Neural cell (in vitro differentiated cells): Measurements from ENCODE around the gene COL4A2.

Experiments
- POLR2AphosphoS5 ChIP-seq: IDR thresholded peaks from 2 replicates; pipeline ENCODE4 v1.6.1; 2012
- TF ChIP-seq, protein P1 (sequence below): fragments of 450-650 bp; IDR thresholded peaks from 2 replicates; pipeline ENCODE4 v1.5.1; 2014; ENCODE audit warnings: antibody characterized with exemption, mild to moderate bottlenecking, moderate library complexity; ENCODE audit not compliant: poor library complexity, severe bottlenecking

DNA sequence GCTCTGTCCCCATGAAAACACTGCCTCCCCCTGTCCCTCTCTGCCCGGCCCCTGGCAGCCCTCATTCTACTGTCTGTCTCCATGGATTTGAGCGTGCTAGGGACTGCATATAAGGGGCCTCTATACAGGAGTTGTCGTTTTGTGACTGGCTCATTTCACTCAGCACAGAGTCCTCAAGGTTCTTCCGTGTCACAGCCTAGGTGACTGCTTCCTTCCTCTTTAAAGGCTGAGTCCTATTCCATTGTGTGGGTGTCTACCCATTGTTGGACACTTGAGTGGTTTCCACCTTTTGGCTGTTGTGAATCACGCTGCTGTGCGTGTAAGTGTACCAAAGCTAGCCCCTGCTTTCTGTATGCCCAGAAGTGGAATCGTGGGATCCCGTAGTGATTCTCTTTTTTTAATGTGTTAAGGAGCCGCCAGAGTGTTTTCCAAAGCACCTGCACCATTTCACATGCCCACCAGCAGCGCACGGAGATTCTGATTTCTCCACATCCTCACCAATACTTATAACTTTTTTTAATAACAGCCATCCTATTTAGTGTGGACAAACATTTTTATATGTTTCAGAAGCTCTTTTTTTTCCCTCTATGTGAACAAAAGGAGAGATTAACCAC, 116.7 kb downstream of the COL4A2 start:
- TF ChIP-seq POLR2AphosphoS5 = no peak
- TF ChIP-seq, protein P1, sequence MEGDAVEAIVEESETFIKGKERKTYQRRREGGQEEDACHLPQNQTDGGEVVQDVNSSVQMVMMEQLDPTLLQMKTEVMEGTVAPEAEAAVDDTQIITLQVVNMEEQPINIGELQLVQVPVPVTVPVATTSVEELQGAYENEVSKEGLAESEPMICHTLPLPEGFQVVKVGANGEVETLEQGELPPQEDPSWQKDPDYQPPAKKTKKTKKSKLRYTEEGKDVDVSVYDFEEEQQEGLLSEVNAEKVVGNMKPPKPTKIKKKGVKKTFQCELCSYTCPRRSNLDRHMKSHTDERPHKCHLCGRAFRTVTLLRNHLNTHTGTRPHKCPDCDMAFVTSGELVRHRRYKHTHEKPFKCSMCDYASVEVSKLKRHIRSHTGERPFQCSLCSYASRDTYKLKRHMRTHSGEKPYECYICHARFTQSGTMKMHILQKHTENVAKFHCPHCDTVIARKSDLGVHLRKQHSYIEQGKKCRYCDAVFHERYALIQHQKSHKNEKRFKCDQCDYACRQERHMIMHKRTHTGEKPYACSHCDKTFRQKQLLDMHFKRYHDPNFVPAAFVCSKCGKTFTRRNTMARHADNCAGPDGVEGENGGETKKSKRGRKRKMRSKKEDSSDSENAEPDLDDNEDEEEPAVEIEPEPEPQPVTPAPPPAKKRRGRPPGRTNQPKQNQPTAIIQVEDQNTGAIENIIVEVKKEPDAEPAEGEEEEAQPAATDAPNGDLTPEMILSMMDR = no peak
